ENCODE results near the gene NKX2-2. TPM values are rescaled to one million over a fixed set of nuclear protein-coding genes. Genes with fewer than 3 reads are reported as not detected.

Gene NKX2-2
- total RNA-seq, 3 donors from 2014 or later (not counting 1 experiment from before 2014, with no cell fraction given): not detected

DNA sequence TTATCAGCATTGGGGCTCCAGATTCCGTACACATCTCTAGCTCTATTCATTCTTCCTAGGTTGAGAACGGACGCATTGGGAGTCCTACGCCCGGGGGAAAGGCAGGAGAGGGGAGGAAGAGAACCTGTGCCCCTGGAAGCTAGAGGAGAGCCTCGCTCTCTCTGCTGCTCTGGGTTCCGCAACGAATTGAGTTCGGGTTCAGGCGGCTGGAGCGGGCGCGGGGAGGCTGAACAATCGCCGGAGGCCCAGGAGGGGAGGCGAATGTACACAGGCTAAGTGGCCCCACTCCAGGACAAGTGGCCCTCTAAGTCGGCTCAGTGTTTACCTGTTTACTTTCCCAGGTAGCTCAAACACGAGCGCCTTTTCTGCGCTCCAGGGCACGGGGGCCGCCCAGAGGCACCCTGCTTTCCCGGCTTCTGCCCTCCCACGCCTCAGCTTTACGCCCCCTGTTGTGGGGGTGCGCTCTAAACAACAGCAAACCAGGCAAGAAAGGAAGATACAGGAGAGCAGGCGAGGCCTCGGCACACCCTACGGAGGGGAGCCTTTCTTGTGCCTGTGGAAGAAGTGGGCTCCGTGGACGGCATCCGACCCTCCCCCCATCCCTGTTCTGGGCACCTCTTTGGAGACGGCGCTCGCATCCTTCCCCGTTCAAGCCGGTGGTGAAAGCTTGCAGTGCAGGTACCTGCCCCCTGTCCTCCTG lies 4.6 kb upstream of the NKX2-2 start:
- peaks cover 3% of the 10 kb centered on the region for H3K4me1 ChIP-seq (ENCODE audit: control insufficient read depth, insufficient read depth, low read length)
- no peak for ATAC-seq
- H3K4me1 Mint-ChIP-seq: peaks cover 0 to 12% of the 10 kb centered on the region in 2 donors

DNA sequence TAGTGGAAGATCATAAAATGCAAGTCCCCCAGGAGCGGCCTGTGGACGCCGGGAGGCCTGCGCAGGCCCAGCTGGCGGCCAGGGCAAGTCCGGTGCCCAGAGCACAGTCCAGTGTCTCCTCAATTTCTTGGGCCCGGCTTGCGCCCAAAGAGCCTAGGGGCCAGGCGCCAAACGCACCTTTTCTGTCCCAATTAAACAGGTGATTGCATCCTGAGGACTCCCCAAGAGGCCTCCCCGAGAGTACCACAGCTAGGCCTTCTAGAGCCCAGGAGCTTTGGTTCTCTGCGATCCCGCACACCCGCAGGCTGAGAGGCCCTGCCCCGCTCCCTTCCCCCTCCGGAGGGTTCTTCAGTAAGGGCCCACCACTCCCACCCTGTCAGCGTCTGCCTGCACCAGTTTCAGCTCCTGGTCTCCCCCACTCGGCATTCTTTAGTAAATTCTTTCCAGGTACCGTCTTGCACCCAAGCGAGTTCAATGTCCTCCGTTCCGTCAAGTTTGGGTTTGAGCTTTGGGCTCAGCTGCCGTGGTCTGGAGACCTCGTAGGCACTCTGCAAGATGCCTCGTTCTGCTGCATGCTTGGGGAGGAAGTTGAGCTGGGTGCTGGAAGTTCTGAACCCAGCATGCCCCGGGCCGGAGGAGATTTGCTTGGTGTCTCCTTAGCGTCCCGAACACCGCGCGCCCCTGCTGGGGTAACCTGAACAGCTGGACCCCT lies 3.9 kb upstream of the NKX2-2 start:
- WGBS (ENCODE audit: insufficient coverage): 5% methylated on average over 32 of the region's 32 CpGs
- H3K4me1 ChIP-seq (ENCODE audit: control insufficient read depth, insufficient read depth, low read length): peaks cover 3% of the 10 kb centered on the region
- peak in 1 of 2 donors; percentile 25 for DNase-seq
- no peaks in the 10 kb centered on the region for H3K36me3 Mint-ChIP-seq
- H3K4me3 Mint-ChIP-seq: no peak overlapping the region
- intact Hi-C loops (cut with micrococcal nuclease): no loop called here
- no peak overlapping the region for H3K27ac Mint-ChIP-seq
- H3K27me3 Mint-ChIP-seq (ENCODE audit: low read depth in 2 of 2): peaks cover 52 to 59% of the 10 kb centered on the region in 2 donors
- H3K9me3 ChIP-seq (ENCODE audit: control insufficient read depth, insufficient read depth, low read length): no peaks in the 10 kb centered on the region
- no peaks in the 10 kb centered on the region for H3K36me3 ChIP-seq (ENCODE audit: control insufficient read depth, insufficient read depth, low read length)
- H3K4me3 ChIP-seq (ENCODE audit: low read length): no peak overlapping the region
- TF ChIP-seq CTCF (IDR thresholded peaks at IDR 0.05): no peak
- no peak overlapping the region for H3K27ac ChIP-seq (ENCODE audit: low read length)
- H3K27me3 ChIP-seq (ENCODE audit: control insufficient read depth, insufficient read depth, low read length): peaks cover 27% of the 10 kb centered on the region
- ATAC-seq: no peak
- H3K9me3 Mint-ChIP-seq: no peaks in the 10 kb centered on the region
- peaks cover 0 to 16% of the 10 kb centered on the region in 2 donors for H3K4me1 Mint-ChIP-seq

More for the DNA sequence above, 4.6 kb upstream of the NKX2-2 start:
- intact Hi-C loops (cut with micrococcal nuclease): no loop called here
- Histone ChIP-seq H3K4me3 (ENCODE audit: low read length) (no peak overlapping the region), H3K9me3 (ENCODE audit: control insufficient read depth, insufficient read depth, low read length) (no peaks in the 10 kb centered on the region), H3K27me3 (ENCODE audit: control insufficient read depth, insufficient read depth, low read length) (peaks cover 24% of the 10 kb centered on the region), H3K36me3 (ENCODE audit: control insufficient read depth, insufficient read depth, low read length) (no peaks in the 10 kb centered on the region), H3K27ac (ENCODE audit: low read length) (no peak overlapping the region)
- H3K9me3 Mint-ChIP-seq: no peaks in the 10 kb centered on the region
- no peak for DNase-seq
- H3K27me3 Mint-ChIP-seq (ENCODE audit: low read depth in 2 of 2): peaks cover 59 to 64% of the 10 kb centered on the region in 2 donors
- 5% methylated on average over 35 of the region's 37 CpGs for WGBS (ENCODE audit: insufficient coverage)
- no peak overlapping the region for H3K27ac Mint-ChIP-seq
- no peak for TF ChIP-seq CTCF (IDR thresholded peaks at IDR 0.05)
- no peak overlapping the region for H3K4me3 Mint-ChIP-seq
- no peaks in the 10 kb centered on the region for H3K36me3 Mint-ChIP-seq

- DNase-seq (peak in 1 of 2 donors; percentile 9), ATAC-seq (no peak)
- peaks cover 9% of the 10 kb centered on the region for H3K4me1 ChIP-seq (ENCODE audit: control insufficient read depth, insufficient read depth, low read length)
- no peak for TF ChIP-seq CTCF (IDR thresholded peaks at IDR 0.05)
- H3K27ac ChIP-seq (ENCODE audit: low read length): no peak overlapping the region
- no peak overlapping the region for H3K27ac Mint-ChIP-seq
- H3K36me3 ChIP-seq (ENCODE audit: control insufficient read depth, insufficient read depth, low read length): no peaks in the 10 kb centered on the region
- 8% methylated on average over 30 of the region's 32 CpGs for WGBS (ENCODE audit: insufficient coverage)
- H3K27me3 Mint-ChIP-seq (ENCODE audit: low read depth in 2 of 2): peaks cover 52 to 58% of the 10 kb centered on the region in 2 donors
- H3K27me3 ChIP-seq (ENCODE audit: control insufficient read depth, insufficient read depth, low read length): peaks cover 27% of the 10 kb centered on the region
- no peaks in the 10 kb centered on the region for H3K9me3 ChIP-seq (ENCODE audit: control insufficient read depth, insufficient read depth, low read length)
- H3K4me3 ChIP-seq (ENCODE audit: low read length): no peak overlapping the region
- H3K4me3 Mint-ChIP-seq: no peak overlapping the region
- peaks cover 0 to 16% of the 10 kb centered on the region in 2 donors for H3K4me1 Mint-ChIP-seq
- H3K9me3 Mint-ChIP-seq: no peaks in the 10 kb centered on the region
- no peaks in the 10 kb centered on the region for H3K36me3 Mint-ChIP-seq
- intact Hi-C loops (cut with micrococcal nuclease): no loop called here
Measured at GRCh38 chr20:21516861-21517565, 3.1 kb upstream of the NKX2-2 start.

Data from natural killer cell (primary cell).